HL-60 (cell line): ENCODE results near the gene ANKRD34B.

Experiments
- CTCF ChIP-seq: IDR thresholded peaks from one replicate; pipeline ENCODE4 v1.5.1; 2011; ENCODE audit warnings: low read length, control low read depth, inconsistent platforms; ENCODE audit not compliant: insufficient read depth
- GABPA ChIP-seq: IDR thresholded peaks from 2 replicates; pipeline ENCODE4 v1.6.1; 2012; ENCODE audit warnings: low read depth
- POLR2AphosphoS5 ChIP-seq: IDR thresholded peaks from 2 replicates; pipeline ENCODE4 v1.6.1; 2012; ENCODE audit warnings: low read depth

- no peak for TF ChIP-seq CTCF
- no peak for TF ChIP-seq POLR2AphosphoS5
- TF ChIP-seq GABPA, result no peak
These were observed 15.0 kb downstream of the ANKRD34B start for GRCh38 chr5:80555099-80555498.
